Hematopoietic multipotent progenitor cell treated with erythropoietin and hydrocortisone succinate and interleukin-3 and kit ligand, for 4 days (in vitro differentiated cells): ENCODE data around the gene HBG1.
A peak's percentile ranks its signal among the peaks of the same experiment; 100 is the strongest.

ENCODE experiments used
- DNase-seq: peaks from one replicate; pipeline ENCODE4 v3.0.0-alpha.2; 2015

HBG1 gene

GRCh38 chr11:5224538-5225479 is 24.8 kb downstream of the HBG1 start:
- peak; percentile 78 for DNase-seq

- peak; percentile 55 for DNase-seq
These were observed 26.0 kb downstream of the HBG1 start for GRCh38 chr11:5223686-5224085.

- no peak for DNase-seq
These were observed 26.5 kb downstream of the HBG1 start for GRCh38 chr11:5223146-5223545.

GRCh38 chr11:5210376-5210885 is 39.2 kb downstream of the HBG1 start:
- DNase-seq = no peak

- peak; percentile 94 for DNase-seq
These were observed 44.9 kb downstream of the HBG1 start for GRCh38 chr11:5204787-5205186.

- no peak for DNase-seq
These were observed 46.3 kb downstream of the HBG1 start for GRCh38 chr11:5203366-5203765.

GRCh38 chr11:5200582-5200981 is 49.1 kb downstream of the HBG1 start, which contains the start of gene OR51V1:
TSS of gene OR51V1 (minus strand) at chr11:5200682. CDS start at chr11:5200682, 0 bp downstream.
- DNase-seq = no peak

GRCh38 chr11:5198285-5198684 is 51.4 kb downstream of the HBG1 start:
- DNase-seq = no peak
